HG02938 (cell line): ENCODE results near the gene HSPG2.
"Not testable (repeated sequence)": the region's sequence is repeated elsewhere in the genome, so short reads cannot be mapped to it uniquely, and the experiment has no call there.

ENCODE experiments used
- ATAC-seq: cut with Tn5 transposase; IDR thresholded peaks from one replicate; pipeline ENCODE4 v1.9.1; 2021; ENCODE audit warnings: mild to moderate bottlenecking, moderate library complexity; ENCODE audit not compliant: unreplicated experiment

HSPG2 gene

GRCh38 chr1:21813542-21813941 lies 123.6 kb downstream of the HSPG2 start:
- ATAC-seq, result no peak

GRCh38 chr1:21811875-21812305 lies 125.2 kb downstream of the HSPG2 start, which contains the start of gene LDLRAD2:
Gene LDLRAD2 (plus strand): TSS chr1:21812265. CDS start chr1:21812452, 187 bp downstream.
- ATAC-seq, result no peak

GRCh38 chr1:21804536-21804935 lies 132.6 kb downstream of the HSPG2 start:
- ATAC-seq, result no peak

GRCh38 chr1:21801100-21801499 lies 136.0 kb downstream of the HSPG2 start:
- ATAC-seq, result no peak

GRCh38 chr1:21799730-21800129 lies 137.4 kb downstream of the HSPG2 start:
- no peak for ATAC-seq

GRCh38 chr1:21795075-21795474 lies 142.0 kb downstream of the HSPG2 start:
- ATAC-seq, result no peak

- no peak for ATAC-seq
These were observed 142.5 kb downstream of the HSPG2 start for GRCh38 chr1:21794656-21795055.

GRCh38 chr1:21793104-21793503 lies 144.0 kb downstream of the HSPG2 start:
- ATAC-seq, result no peak

- ATAC-seq, result no peak
These were observed 150.5 kb downstream of the HSPG2 start for GRCh38 chr1:21786640-21787039.

GRCh38 chr1:21785764-21786163 lies 151.3 kb downstream of the HSPG2 start:
- ATAC-seq, result not testable (repeated sequence)

GRCh38 chr1:21783679-21784603 lies 153.2 kb downstream of the HSPG2 start:
- no peak for ATAC-seq

- peak; percentile 55 for ATAC-seq
These were observed 154.0 kb downstream of the HSPG2 start, which contains the start of gene USP48 for GRCh38 chr1:21782868-21783678. Gene USP48 (minus strand): TSS chr1:21783149. CDS start chr1:21782957, 192 bp downstream.

GRCh38 chr1:21782349-21782867 lies 154.7 kb downstream of the HSPG2 start:
- ATAC-seq, result peak; percentile 18

- peak; percentile 12 for ATAC-seq
These were observed 155.2 kb downstream of the HSPG2 start for GRCh38 chr1:21781815-21782348.

GRCh38 chr1:21779613-21780521 lies 157.2 kb downstream of the HSPG2 start:
- ATAC-seq, result peak; percentile 32

GRCh38 chr1:21778405-21778727 lies 158.7 kb downstream of the HSPG2 start:
- ATAC-seq, result no peak

- not testable (repeated sequence) for ATAC-seq
These were observed 160.2 kb downstream of the HSPG2 start for GRCh38 chr1:21776925-21777324.

- ATAC-seq, result no peak
These were observed 161.0 kb downstream of the HSPG2 start for GRCh38 chr1:21775985-21776562.

GRCh38 chr1:21775550-21775914 lies 161.6 kb downstream of the HSPG2 start:
- ATAC-seq, result no peak
